Thymus (tissue), 11 donors: ENCODE measurements around the gene DUOXA1. TPM values are rescaled to one million over a fixed set of nuclear protein-coding genes. Genes with fewer than 3 reads are reported as not detected.
"Not testable (repeated sequence)": the region's sequence is repeated elsewhere in the genome, so short reads cannot be mapped to it uniquely, and the experiment has no call there.

Experiments used
- DNase-seq, 9 donors: peaks; one replicate each; pipeline ENCODE4 v3.0.0-alpha.2; 2013; ENCODE audit warnings: low spot score in 9 of 9, low read depth in 6 of 9, missing footprints in 1 of 9
- H3K27ac ChIP-seq, 2 donors: one replicate each; pipeline ENCODE4 v1.5.1; 2013; ENCODE audit warnings: control low read depth in 1 of 2, low read depth in 1 of 2, low read length in 1 of 2, mild to moderate bottlenecking in 1 of 2, moderate library complexity in 1 of 2
- H3K27me3 ChIP-seq, 2 donors: one replicate each; pipeline ENCODE4 v1.5.1; 2013; ENCODE audit warnings: low read length in 1 of 2; ENCODE audit not compliant: control insufficient read depth in 2 of 2, insufficient read depth in 1 of 2
- H3K36me3 ChIP-seq, 2 donors: one replicate each; pipeline ENCODE4 v1.5.1; 2013; ENCODE audit warnings: low read length in 1 of 2, mild to moderate bottlenecking in 1 of 2, moderate library complexity in 1 of 2; ENCODE audit not compliant: control insufficient read depth in 2 of 2, insufficient read depth in 2 of 2
- H3K4me1 ChIP-seq, 2 donors: one replicate each; pipeline ENCODE4 v1.5.1; 2013; ENCODE audit warnings: low read length in 2 of 2; ENCODE audit not compliant: control insufficient read depth in 2 of 2, insufficient read depth in 2 of 2
- H3K4me3 ChIP-seq, 2 donors: one replicate each; pipeline ENCODE4 v1.5.1; 2013; ENCODE audit warnings: low read length in 2 of 2, control low read depth in 1 of 2, mild to moderate bottlenecking in 1 of 2
- H3K9me3 ChIP-seq, 2 donors: one replicate each; pipeline ENCODE4 v1.5.1; 2013; ENCODE audit warnings: low read length in 1 of 2, mild to moderate bottlenecking in 1 of 2; ENCODE audit not compliant: control insufficient read depth in 2 of 2, insufficient read depth in 1 of 2
- WGBS: extraction: QIAGEN DNeasy Blood & Tissue Kit; methylation state at CpG from one replicate; pipeline ENCODE4 v1.1.7; 2013; 5-methylcytosine and 5-hydroxymethylcytosine counted together
- polyA plus RNA-seq: library from polyadenylated mRNA; stranded (reverse); fragments of 200-250 nt; gene quantifications from one replicate; pipeline ENCODE4 v1.2.3, GENCODE V29; 2013
- total RNA-seq: library from RNA; stranded (reverse); fragments of 120-200 nt; gene quantifications from one replicate; pipeline ENCODE4 v1.2.4, GENCODE V29; 2013
- donor health status: healthy.

Gene DUOXA1
- total and polyA plus RNA-seq, 2 donors = 0.24 to 4.8 TPM

DNA sequence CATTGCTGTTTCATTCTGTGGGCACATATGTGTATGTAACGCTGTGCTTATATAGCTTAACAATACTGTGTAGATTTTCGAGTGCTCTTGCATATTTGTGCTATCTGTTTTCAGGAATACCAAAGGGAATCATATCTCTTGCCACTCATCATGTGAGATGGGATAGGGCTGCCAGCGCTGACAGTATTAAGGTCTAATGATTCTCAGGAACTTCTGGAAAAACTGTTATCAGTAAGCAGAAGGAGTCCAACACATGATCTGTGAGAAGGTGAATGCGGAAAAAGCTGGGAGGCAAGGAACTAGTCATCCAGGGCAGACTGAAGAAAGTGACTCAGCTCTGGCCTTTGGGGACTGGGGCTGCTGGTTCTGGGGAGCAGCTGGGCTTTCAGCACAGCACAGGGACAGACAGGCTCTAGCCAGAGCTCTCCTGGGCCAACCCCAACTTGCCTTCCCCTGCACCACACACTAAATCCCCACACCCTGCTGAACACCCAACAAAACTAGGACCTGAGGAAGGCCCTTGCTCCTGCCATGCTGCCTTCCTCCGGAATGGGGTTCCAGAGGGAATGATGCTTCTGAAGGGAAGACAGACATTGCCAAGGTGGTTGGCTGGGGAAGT lies 49.9 kb downstream of the DUOXA1 start:
- not testable (repeated sequence) for H3K27ac ChIP-seq, H3K27me3 ChIP-seq, H3K4me1 ChIP-seq, H3K9me3 ChIP-seq, H3K4me3 ChIP-seq, DNase-seq, H3K36me3 ChIP-seq
- 92% methylated on average over 5 of the region's 5 CpGs for WGBS

DNA sequence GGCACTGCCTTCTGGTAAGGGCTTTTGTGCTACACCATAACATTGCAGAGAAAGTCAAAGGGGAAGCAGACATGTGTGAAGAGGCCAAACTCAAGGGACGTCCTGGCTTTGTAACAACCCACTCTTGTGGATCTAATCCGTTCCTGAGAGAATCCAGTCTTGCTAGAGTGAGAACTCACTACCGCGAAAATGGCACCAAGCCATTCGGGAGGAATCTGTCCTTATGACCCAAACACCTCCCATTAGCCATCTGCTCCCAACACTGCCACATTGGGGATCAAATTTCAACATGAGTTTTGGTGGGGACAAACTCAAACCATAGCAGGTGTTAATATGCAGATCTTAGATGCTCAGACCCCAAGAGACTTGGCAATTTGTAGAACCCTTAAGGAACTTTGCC lies 50.5 kb downstream of the DUOXA1 start:
- 91% methylated on average over 5 of the region's 5 CpGs for WGBS

GRCh38 chr15:45077391-45077790 lies 52.3 kb downstream of the DUOXA1 start:
- H3K27ac ChIP-seq, H3K27me3 ChIP-seq, H3K4me3 ChIP-seq, H3K36me3 ChIP-seq, DNase-seq, H3K9me3 ChIP-seq, H3K4me1 ChIP-seq: not testable (repeated sequence)
- 95% methylated on average over 2 of the region's 2 CpGs for WGBS

More for the DNA sequence above, 50.5 kb downstream of the DUOXA1 start:
- not testable (repeated sequence) for H3K27me3 ChIP-seq, DNase-seq, H3K27ac ChIP-seq, H3K4me1 ChIP-seq, H3K36me3 ChIP-seq, H3K9me3 ChIP-seq, H3K4me3 ChIP-seq

DNA sequence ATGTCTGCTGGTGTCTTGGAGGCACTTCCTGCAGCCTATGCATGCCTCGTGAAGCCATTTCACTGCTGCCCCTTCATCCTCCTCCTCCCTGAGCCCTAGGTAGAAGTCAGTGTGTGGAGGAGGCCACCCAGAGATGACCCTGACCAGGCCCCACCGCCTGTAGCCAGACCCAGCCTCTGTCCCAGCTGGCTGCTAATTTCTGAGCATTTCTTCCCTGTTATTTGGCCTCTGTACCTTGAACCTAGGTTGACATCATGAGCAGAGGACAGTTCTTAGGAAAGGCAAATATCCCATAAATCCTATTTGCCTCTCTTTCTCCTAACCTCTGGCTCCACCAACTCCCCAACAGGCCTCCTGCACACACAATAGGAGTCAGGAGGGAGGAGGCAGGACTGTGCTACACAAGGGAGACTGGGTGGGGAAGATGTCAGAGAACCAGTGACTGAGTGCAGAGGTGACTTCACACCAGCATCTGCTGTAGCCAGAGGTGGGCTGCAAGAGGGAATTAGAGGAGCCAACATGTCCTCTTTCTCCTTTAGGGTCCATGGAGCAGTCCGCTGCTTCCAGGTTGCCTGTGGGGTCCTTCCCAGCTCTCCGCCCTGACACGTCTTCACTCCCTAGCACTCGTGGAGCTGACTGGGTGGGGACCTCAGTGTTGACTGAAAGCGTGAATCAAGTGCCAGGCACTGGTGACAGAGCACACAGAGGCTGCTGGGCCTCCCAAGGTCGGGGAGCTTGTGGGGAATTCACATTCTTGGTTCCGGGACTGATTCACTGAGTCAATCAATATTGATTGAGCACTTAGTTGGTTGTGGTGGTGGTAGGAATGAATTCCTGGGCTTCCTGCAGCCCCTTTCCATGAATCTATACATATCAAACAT lies 54.0 kb downstream of the DUOXA1 start:
- not testable (repeated sequence) for H3K27ac ChIP-seq, H3K9me3 ChIP-seq, H3K27me3 ChIP-seq, H3K36me3 ChIP-seq, H3K4me1 ChIP-seq, DNase-seq, H3K4me3 ChIP-seq
- WGBS = 100% methylated on average over 1 of the region's 9 CpGs

DNA sequence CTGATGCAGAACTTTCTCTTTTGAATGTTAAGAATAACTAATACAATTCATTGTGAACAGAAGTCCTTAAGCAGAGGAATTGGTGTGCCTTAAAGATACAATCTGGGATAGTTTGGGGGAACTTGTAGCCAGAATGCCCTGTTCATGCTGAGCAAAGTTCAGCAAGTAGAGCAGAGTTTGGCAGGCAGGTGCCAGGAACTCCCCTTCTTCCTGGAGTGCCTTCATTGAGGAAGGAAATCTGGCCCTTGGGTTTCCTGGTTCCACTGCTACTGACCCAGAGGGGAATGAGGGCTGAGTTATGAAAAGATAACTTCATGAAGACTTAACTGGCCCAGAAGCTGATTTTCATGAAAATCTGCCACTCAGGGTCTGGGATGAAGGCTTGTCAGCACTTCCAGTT lies 56.1 kb downstream of the DUOXA1 start:
- not testable (repeated sequence) for H3K36me3 ChIP-seq, H3K9me3 ChIP-seq, H3K27me3 ChIP-seq, H3K27ac ChIP-seq, H3K4me3 ChIP-seq, DNase-seq, H3K4me1 ChIP-seq

- H3K27ac ChIP-seq, H3K36me3 ChIP-seq, H3K27me3 ChIP-seq, H3K9me3 ChIP-seq, H3K4me3 ChIP-seq, H3K4me1 ChIP-seq, DNase-seq: not testable (repeated sequence)
- 92% methylated on average over 5 of the region's 6 CpGs for whole genome bisulfite sequencing
Measured at GRCh38 chr15:45069942-45070360, 59.7 kb downstream of the DUOXA1 start.

Other genes starting within 250 kb of the DUOXA1 start
- gene TERB2, start 173.2 kb downstream of the DUOXA1 start, total RNA-seq = not detected
- not detected for gene TERB2, start 173.2 kb downstream of the DUOXA1 start, polyA plus RNA-seq
- gene SORD, start 106.7 kb downstream of the DUOXA1 start, total RNA-seq = 17.2 TPM
- gene SORD, start 106.7 kb downstream of the DUOXA1 start, polyA plus RNA-seq = 4.3 TPM
- gene DUOX2, start 15.7 kb downstream of the DUOXA1 start, total RNA-seq = 0.05 TPM
- gene DUOX2, start 15.7 kb downstream of the DUOXA1 start, polyA plus RNA-seq = 0.37 TPM
- gene DUOXA2, start 15.6 kb downstream of the DUOXA1 start, total RNA-seq = 0.05 TPM
- gene DUOXA2, start 15.6 kb downstream of the DUOXA1 start, polyA plus RNA-seq = 0.23 TPM
- 0.61 TPM for gene DUOX1, start 115 bp upstream of the DUOXA1 start, total RNA-seq
- gene DUOX1, start 115 bp upstream of the DUOXA1 start, polyA plus RNA-seq = 4.3 TPM
- 2.7 TPM for gene SHF, start 58.1 kb upstream of the DUOXA1 start, total RNA-seq
- gene SHF, start 58.1 kb upstream of the DUOXA1 start, polyA plus RNA-seq = 5.7 TPM
- not detected for gene SLC28A2, start 122.4 kb upstream of the DUOXA1 start, total RNA-seq
- gene SLC28A2, start 122.4 kb upstream of the DUOXA1 start, polyA plus RNA-seq = 0.02 TPM
- gene GATM, start 248.7 kb upstream of the DUOXA1 start, total RNA-seq = 40.2 TPM
- 19.3 TPM for gene GATM, start 248.7 kb upstream of the DUOXA1 start, polyA plus RNA-seq